ENCODE data around the gene PRR16.
"Not testable (repeated sequence)": the region's sequence is repeated elsewhere in the genome, so short reads cannot be mapped to it uniquely, and the experiment has no call there.

Gene PRR16

DNA sequence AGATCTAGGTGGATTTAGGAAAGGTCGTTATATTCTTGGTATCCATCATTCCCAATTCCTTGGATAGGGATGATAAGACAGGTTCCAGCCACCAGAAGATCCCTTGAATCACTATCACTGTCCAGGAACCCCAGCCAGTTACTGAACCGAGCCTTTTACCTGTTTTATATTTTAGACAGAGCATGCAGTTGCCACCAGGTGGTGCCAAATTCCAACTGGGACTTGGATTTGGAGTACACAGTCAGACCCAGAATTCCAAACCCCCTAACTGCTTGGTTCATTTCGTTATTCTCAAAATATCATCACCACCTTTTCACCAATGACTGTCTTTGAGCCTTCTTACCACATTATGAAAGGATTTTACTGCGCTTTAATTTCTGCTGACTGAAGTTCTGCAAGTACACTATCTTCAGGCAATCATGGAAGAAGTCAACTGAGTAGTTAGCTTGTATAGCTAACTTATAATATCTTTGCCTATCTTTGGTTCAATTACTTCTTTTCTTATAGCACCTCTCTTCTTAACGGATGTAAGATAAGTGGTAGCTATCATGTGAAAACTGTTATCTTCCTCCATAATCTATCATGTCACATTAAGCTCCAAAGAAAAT, 191.8 kb downstream of the PRR16 start:
- peak; percentile 1 for DNase-seq (ENCODE audit: low spot score)

GRCh38 chr5:120657104-120657503, 193.0 kb downstream of the PRR16 start:
- no peak for DNase-seq (ENCODE audit: low spot score)

- DNase-seq (ENCODE audit: low spot score) = no peak
These were observed 213.4 kb downstream of the PRR16 start for GRCh38 chr5:120677481-120677880.

DNA sequence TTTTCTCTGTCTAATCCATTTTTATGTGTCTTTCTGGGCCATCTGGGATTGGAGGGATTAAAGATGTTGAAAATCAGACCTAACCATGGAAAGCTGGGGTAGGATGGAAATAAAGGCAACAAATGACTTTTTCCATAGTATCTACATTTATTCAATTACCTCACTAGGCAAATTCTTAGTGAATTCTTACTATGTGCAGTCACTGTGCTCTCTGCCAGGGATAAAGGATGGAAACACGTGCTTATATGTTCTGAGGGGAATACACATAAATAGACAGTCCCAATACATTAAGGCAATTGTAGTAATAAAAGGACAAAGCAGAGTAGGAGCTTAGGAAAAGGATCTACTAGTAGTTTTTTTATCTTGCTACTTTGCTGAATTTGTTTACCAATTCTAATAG, 214.2 kb downstream of the PRR16 start:
- no peak for DNase-seq (ENCODE audit: low spot score)

DNA sequence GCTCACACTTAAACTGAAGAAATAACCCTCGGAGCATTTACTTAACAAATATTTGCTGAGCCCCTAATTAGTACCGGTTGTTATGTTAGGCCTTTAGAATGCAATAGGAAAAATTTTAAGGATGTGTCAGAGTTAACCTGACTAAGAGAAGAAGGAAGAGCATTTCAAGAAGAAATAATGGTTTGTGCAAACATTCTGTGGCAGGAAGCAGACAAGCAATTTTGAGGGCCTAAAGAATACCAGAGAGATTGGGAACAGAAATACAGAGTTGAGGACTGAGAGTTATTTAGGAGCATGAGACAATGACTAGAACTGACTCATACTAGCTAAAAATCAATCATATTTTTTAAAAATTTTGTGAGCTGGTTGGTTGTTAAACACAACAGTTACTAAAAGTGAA, 218.8 kb downstream of the PRR16 start:
- DNase-seq (ENCODE audit: low spot score) = no peak

- no peak for DNase-seq (ENCODE audit: low spot score)
These were observed 219.5 kb downstream of the PRR16 start for GRCh38 chr5:120683580-120683979.

DNA sequence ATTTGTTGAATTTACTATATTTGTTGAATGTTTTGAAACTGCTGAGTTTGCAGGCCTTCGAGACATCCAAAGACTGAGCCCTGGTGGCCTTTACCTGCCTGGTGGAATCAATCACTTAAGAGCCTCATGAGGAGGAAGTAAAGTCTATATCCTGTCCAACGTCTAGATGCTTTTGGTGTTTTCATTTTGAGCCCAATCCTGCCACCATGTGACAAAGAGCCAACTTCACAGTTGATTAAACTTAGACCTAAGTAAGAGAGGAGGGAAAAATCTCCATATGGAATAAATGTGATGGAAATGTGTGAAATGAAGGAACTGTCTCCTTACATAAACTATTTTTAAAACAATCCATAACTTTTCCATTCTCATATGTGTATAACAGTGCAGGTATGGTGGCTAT, 220.1 kb downstream of the PRR16 start:
- no peak for DNase-seq (ENCODE audit: low spot score)

GRCh38 chr5:120684749-120685415, 220.8 kb downstream of the PRR16 start:
- DNase-seq (ENCODE audit: low spot score) = no peak

GRCh38 chr5:120690621-120691407, 226.7 kb downstream of the PRR16 start:
- DNase-seq (ENCODE audit: low spot score) = no peak

- no peak for DNase-seq (ENCODE audit: low spot score)
These were observed 228.2 kb downstream of the PRR16 start for GRCh38 chr5:120692325-120692724.

- DNase-seq (ENCODE audit: low spot score) = no peak
These were observed 231.3 kb downstream of the PRR16 start for GRCh38 chr5:120695368-120695880.

DNA sequence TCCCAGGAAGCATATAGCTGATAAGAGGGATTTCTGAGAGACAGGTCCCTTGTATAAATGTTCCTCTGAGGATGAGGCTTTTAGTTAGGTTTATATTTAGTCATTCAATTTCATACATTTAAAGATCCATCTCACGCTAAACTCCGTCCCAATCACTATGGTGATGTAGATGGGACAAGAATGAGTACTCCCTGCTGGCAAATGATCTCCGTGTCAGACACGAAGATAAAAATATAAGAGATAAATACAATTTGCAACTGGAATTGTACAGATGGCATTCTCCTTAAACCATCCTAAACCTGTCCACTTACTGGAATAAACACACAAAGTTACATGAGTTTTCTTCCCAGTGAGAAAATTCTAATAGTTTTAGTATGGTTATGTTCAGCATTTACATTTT, 233.0 kb downstream of the PRR16 start:
- no peak for DNase-seq (ENCODE audit: low spot score)

- not testable (repeated sequence) for DNase-seq (ENCODE audit: low spot score)
These were observed 233.7 kb downstream of the PRR16 start for GRCh38 chr5:120697670-120698327.

DNA sequence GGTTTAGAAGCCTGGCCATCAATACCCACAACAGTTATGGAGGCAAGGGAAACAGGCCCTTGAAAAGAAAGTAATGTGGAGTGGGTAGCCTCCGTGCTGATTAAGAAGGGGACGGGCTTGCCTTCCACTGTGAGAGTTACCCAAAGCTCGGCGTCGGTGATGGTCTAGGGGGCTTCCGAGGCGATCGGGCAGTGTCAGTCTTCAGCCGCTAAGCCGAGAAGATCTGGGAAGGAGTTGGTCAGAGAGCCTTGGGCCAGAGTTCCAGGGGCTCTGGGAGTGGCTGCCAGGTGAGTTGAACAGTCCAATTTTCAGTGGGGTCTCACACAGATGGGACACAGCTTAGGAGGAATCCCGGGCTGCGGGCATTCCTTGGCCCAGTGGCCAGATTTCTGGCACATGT, 236.6 kb downstream of the PRR16 start:
- DNase-seq (ENCODE audit: low spot score) = not testable (repeated sequence)

DNA sequence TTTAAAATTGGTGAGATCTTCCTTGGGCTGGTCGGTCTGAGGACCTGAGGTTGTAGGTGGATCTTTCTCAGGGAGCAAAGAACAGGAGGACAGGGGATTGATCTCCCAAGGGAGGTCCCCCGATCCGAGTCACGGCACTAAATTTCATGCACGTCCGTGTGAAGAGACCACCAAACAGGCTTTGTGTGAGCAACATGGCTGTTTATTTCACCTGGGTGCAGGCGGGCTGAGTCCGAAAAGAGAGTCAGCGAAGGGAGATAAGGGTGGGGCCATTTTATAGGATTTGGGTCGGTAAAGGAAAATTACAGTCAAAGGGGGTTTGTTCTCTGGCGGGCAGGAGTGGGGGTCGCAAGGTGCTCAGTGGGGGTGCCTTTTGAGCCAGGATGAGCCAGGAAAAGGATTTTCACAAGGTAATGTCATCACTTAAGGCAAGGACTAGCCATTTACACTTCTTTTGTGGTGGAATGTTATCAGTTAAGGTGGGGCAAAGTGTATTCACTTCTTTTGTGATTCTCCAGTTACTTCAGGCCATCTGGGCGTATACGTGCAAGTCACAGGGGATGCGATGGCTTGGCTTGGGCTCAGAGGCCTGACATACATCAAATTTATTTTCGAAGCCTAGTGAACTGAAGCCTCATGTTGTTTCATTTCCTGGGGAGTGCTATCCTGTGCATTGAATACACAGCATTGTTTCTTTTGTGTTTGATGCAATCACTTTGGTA, 238.9 kb downstream of the PRR16 start:
- DNase-seq (ENCODE audit: low spot score) = not testable (repeated sequence)

- DNase-seq (ENCODE audit: low spot score) = no peak
These were observed 240.0 kb downstream of the PRR16 start for GRCh38 chr5:120703918-120704587.

DNA sequence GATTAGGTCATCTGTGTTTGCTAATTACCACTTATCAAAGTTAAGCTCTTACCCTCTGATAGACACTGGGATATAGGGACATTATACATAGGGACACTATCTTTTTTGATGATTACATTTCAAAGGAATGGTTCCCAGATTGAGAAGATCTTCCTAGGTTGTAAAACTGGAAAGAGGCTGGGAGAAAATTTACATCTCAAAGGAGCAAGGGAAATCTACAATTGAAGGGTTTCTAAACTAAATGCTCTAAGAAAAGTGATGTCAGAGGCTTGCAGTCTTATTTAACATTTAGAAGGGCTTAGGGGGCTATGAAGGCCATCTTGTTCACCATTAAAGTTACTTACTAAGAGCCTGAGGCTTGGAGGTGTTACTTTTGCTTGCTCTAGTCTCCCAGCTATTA, 242.8 kb downstream of the PRR16 start:
- DNase-seq (ENCODE audit: low spot score) = no peak

GRCh38 chr5:120717381-120717780, 253.3 kb downstream of the PRR16 start:
- DNase-seq (ENCODE audit: low spot score) = no peak

DNA sequence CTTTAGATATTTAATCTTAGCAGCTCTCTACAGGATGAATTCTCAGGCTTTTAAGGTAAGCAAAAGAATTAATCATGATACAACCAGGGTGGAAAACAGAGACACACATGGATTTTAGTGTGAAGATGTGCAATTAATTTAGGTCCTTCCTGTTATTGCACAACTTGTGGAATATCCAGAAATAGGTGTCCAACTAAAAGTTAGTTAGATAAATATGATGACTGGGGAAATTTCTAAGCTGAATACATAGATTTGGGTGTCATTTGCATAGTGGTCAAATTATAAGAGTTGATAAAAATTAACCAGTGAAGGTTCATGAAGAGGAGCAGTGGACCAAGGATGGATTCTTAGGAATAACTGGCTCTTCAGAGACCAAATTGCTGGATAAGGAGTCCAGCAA, 266.1 kb downstream of the PRR16 start:
- no peak for DNase-seq (ENCODE audit: low spot score)

DNA sequence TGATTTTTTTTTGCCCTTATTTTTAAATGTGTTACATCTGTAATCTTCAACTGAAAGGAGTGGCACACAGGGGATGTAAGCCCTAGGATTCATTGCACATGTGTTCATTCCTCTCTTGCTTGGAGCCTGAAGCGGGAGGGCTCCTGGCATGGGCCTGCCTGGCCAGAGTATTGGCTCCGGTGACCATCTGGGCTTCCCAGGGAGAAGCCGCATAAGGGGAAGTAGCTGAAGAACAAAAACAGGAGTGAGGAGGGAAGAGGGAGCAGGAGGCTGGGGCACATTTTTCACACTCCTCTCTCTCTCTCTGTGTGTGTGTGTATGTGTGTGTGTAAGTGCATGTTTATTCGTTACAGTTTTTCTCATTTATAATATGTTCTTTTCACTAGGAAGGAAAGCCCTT, 269.9 kb downstream of the PRR16 start:
- DNase-seq (ENCODE audit: low spot score) = no peak

DNA sequence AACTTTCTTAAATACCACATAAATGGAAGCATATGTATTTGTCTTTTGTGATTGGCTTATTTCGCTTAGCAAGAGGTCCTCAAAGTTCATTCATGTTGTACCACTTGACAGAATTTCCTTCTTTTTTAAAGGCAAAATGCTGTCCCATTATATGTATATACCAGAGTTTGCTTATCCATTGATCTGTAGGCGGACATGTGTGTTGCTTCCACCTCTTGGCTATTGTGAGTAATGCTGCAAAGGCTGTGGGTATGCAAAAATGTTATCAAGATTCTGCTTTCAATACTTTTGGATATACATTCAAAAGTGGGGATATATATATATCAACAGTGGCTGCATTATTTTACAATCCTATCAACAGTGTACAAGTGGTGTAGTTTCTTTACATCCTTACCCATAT, 271.0 kb downstream of the PRR16 start:
- DNase-seq (ENCODE audit: low spot score) = no peak

All from activated CD4-positive, alpha-beta T cell treated with anti-CD3 and anti-CD28 coated beads, Interleukin-2, Interleukin-4, amounts not matched to agents 100 ng/mL and 50 ng/mL, durations not matched to agents 16 hours and 8 hours (primary cell).